ENCODE results near the gene EXOC4.
"Not testable (repeated sequence)": the region's sequence is repeated elsewhere in the genome, so short reads cannot be mapped to it uniquely, and the experiment has no call there.

Gene EXOC4

GRCh38 chr7:133769668-133770067 is 516.8 kb downstream of the EXOC4 start:
- no peak for DNase-seq

GRCh38 chr7:133770863-133771492 is 518.1 kb downstream of the EXOC4 start:
- DNase-seq, result no peak
- intact Hi-C loops (cut with DNase I), result no loop called here

More at GRCh38 chr7:133769668-133770067, 516.8 kb downstream of the EXOC4 start:
- intact Hi-C loops (cut with DNase I), result no loop called here

GRCh38 chr7:133771788-133772419 is 519.0 kb downstream of the EXOC4 start:
- intact Hi-C loops (cut with DNase I), result no loop called here
- DNase-seq, result no peak

GRCh38 chr7:133773601-133774000 is 520.7 kb downstream of the EXOC4 start:
- intact Hi-C loops (cut with DNase I), result no loop called here
- DNase-seq, result no peak

- no peak for DNase-seq
- intact Hi-C loops (cut with DNase I), result no loop called here
These were observed 522.3 kb downstream of the EXOC4 start for GRCh38 chr7:133775201-133775600.

- DNase-seq, result no peak
- intact Hi-C loops (cut with DNase I), result no loop called here
These were observed 523.4 kb downstream of the EXOC4 start for GRCh38 chr7:133776266-133776665.

GRCh38 chr7:133777701-133778100 is 524.8 kb downstream of the EXOC4 start:
- DNase-seq, result no peak
- intact Hi-C loops (cut with DNase I), result no loop called here

GRCh38 chr7:133778472-133778871 is 525.6 kb downstream of the EXOC4 start:
- intact Hi-C loops (cut with DNase I), result no loop called here
- DNase-seq, result no peak

- intact Hi-C loops (cut with DNase I); DNase-seq: not testable (repeated sequence)
These were observed 526.7 kb downstream of the EXOC4 start for GRCh38 chr7:133779538-133779937.

GRCh38 chr7:133780912-133781311 is 528.0 kb downstream of the EXOC4 start:
- DNase-seq, result no peak
- intact Hi-C loops (cut with DNase I), result no loop called here

GRCh38 chr7:133781486-133782090 is 528.7 kb downstream of the EXOC4 start:
- DNase-seq, result no peak
- intact Hi-C loops (cut with DNase I), result no loop called here

GRCh38 chr7:133782470-133782869 is 529.6 kb downstream of the EXOC4 start:
- DNase-seq, result no peak
- intact Hi-C loops (cut with DNase I), result no loop called here

- no peak for DNase-seq
These were observed 530.4 kb downstream of the EXOC4 start for GRCh38 chr7:133783276-133783675.

GRCh38 chr7:133784486-133785001 is 531.7 kb downstream of the EXOC4 start:
- DNase-seq, result peak in 2 of 10 donors; percentile 18 to 70
- intact Hi-C loops (cut with DNase I), result no loop called here

More at GRCh38 chr7:133783276-133783675, 530.4 kb downstream of the EXOC4 start:
- intact Hi-C loops (cut with DNase I), result no loop called here

GRCh38 chr7:133786401-133786937 is 533.6 kb downstream of the EXOC4 start:
- intact Hi-C loops (cut with DNase I), result no loop called here
- no peak for DNase-seq

- DNase-seq, result no peak
- intact Hi-C loops (cut with DNase I), result no loop called here
These were observed 537.1 kb downstream of the EXOC4 start for GRCh38 chr7:133789974-133790373.

GRCh38 chr7:133790911-133791310 is 538.0 kb downstream of the EXOC4 start:
- no peak for DNase-seq
- intact Hi-C loops (cut with DNase I), result no loop called here

- intact Hi-C loops (cut with DNase I), result no loop called here
- no peak for DNase-seq
These were observed 541.6 kb downstream of the EXOC4 start for GRCh38 chr7:133794479-133794878.

GRCh38 chr7:133795068-133795665 is 542.3 kb downstream of the EXOC4 start:
- DNase-seq, result no peak
- intact Hi-C loops (cut with DNase I), result no loop called here

- no peak for DNase-seq
- intact Hi-C loops (cut with DNase I), result no loop called here
These were observed 544.2 kb downstream of the EXOC4 start for GRCh38 chr7:133796782-133797745.

Measured in posterior cingulate gyrus (tissue), 11 donors.